ENCODE measurements around the gene ARHGAP9.

Gene ARHGAP9

GRCh38 chr12:57483466-57483865 is 3.8 kb upstream of the ARHGAP9 start:
- TF ChIP-seq SCRT2 (tag by site-specific recombination; IDR thresholded peaks at IDR 0.05) = no peak
- TF ChIP-seq ZNF2 (tag by site-specific recombination; IDR thresholded peaks at IDR 0.05) = no peak
- TF ChIP-seq TCF7L2 (IDR thresholded peaks at IDR 0.05; ENCODE audit: borderline replicate concordance, low read depth, low read length) = no peak
- no peak for TF ChIP-seq ZNF670 (tag by site-specific recombination; IDR thresholded peaks at IDR 0.05; ENCODE audit: low read depth)
- TF ChIP-seq ZNF513 (tag by site-specific recombination; IDR thresholded peaks at IDR 0.05) = no peak
- no peak for TF ChIP-seq ZNF19 (tag by site-specific recombination; IDR thresholded peaks at IDR 0.05; ENCODE audit: low read depth)
- no peak for TF ChIP-seq ZNF23 (tag by site-specific recombination; IDR thresholded peaks at IDR 0.05; ENCODE audit: borderline replicate concordance)
- TF ChIP-seq ZBTB7A (tag by site-specific recombination; IDR thresholded peaks at IDR 0.05; ENCODE audit: low read depth) = no peak
- TF ChIP-seq SP7 (tag by site-specific recombination; IDR thresholded peaks at IDR 0.05) = no peak
- no peak for TF ChIP-seq PRDM2 (tag by site-specific recombination; IDR thresholded peaks at IDR 0.05; ENCODE audit: borderline replicate concordance)
- TF ChIP-seq HOXC10 (CRISPR knock-in tag; IDR thresholded peaks at IDR 0.05) = no peak
- no peak for TF ChIP-seq REST (tag by site-specific recombination; IDR thresholded peaks at IDR 0.05)

GRCh38 chr12:57481671-57482070 is 2.0 kb upstream of the ARHGAP9 start:
- no peak overlapping the region for H3K4me3 ChIP-seq (ENCODE audit: low read depth, low read length)
- ChIA-PET CTCF (interaction anchor here (0.7 to 1.2 kb wide), 2 partner anchors 22 to 29 kb away, joined by 3 to 7 read pairs; partner anchors contain the start of gene GLI1), POLR2A (no interaction called here)
- no peaks in the 10 kb centered on the region for H3K9me3 ChIP-seq (ENCODE audit: control insufficient read depth, insufficient read depth, low read depth, low read length)
- H3K27ac ChIP-seq (ENCODE audit: extremely low read depth, low read depth, low read length) = no peak overlapping the region
- H3K4me1 ChIP-seq (ENCODE audit: control insufficient read depth, insufficient read depth, low read length) = no peaks in the 10 kb centered on the region
- no peaks in the 10 kb centered on the region for H3K36me3 ChIP-seq (ENCODE audit: control insufficient read depth in 2 of 2, insufficient read depth in 1 of 2, low read length in 2 of 2)
- TF ChIP-seq ZNF239 (tag by site-specific recombination; IDR thresholded peaks at IDR 0.05) = no peak
- TF ChIP-seq TCF7L2 (IDR thresholded peaks at IDR 0.05; ENCODE audit: borderline replicate concordance, low read depth, low read length) = no peak
- no peak for TF ChIP-seq GLIS1 (tag by site-specific recombination; IDR thresholded peaks at IDR 0.05)
- TF ChIP-seq ZNF23 (tag by site-specific recombination; IDR thresholded peaks at IDR 0.05; ENCODE audit: borderline replicate concordance) = no peak
- no peak for TF ChIP-seq ZNF202 (tag by site-specific recombination; IDR thresholded peaks at IDR 0.05; ENCODE audit: borderline replicate concordance)
- no peak for TF ChIP-seq ZNF529 (tag by site-specific recombination; IDR thresholded peaks at IDR 0.05; ENCODE audit: insufficient replicate concordance)
- no peak for TF ChIP-seq ZNF280C (tag by site-specific recombination; IDR thresholded peaks at IDR 0.05)
- no peak for TF ChIP-seq ZNF132 (tag by site-specific recombination; IDR thresholded peaks at IDR 0.05; ENCODE audit: borderline replicate concordance)
- TF ChIP-seq ZBTB44 (tag by site-specific recombination; IDR thresholded peaks at IDR 0.05) = no peak

More at GRCh38 chr12:57483466-57483865, 3.8 kb upstream of the ARHGAP9 start:
- Histone ChIP-seq H3K9me3 (ENCODE audit: control insufficient read depth, insufficient read depth, low read depth, low read length) (no peaks in the 10 kb centered on the region), H3K27ac (ENCODE audit: extremely low read depth, low read depth, low read length) (no peak overlapping the region), H3K4me1 (ENCODE audit: control insufficient read depth, insufficient read depth, low read length) (no peaks in the 10 kb centered on the region), H3K36me3 (ENCODE audit: control insufficient read depth in 2 of 2, insufficient read depth in 1 of 2, low read length in 2 of 2) (no peaks in the 10 kb centered on the region), H3K4me3 (ENCODE audit: low read depth, low read length) (no peak overlapping the region)
- POLR2A ChIA-PET = no interaction called here
- CTCF ChIA-PET = no interaction called here

All from HEK293 (cell line).